T1000 (cell line): Measurements from ENCODE around the gene GATA6.

Experiments
- DNase-seq: peaks from one replicate; lab custom pipeline; 2025; ENCODE audit warnings: mixed read lengths; lab: John Stamatoyannopoulos, UW

The GATA6 gene

DNA sequence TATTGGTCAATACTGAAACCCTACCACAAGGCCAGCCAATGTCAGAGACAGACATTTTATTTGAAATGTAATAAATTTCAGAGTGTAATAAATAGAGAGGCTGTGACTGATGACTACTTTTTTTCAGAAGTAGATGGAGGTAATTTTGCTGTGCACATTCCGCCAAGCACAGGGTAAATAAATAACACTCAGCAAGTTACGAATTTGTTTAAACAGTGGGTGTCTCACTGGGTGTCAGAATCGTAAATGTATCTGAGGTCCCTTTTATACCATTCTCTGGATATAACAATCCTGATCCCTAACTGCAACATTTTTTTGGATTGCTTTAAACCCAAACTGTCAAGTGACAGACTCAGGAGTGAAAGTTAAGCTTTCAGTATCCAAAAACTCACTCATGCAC lies 74.1 kb downstream of the GATA6 start:
- DNase-seq = no peak

- DNase-seq = no peak
Observed at GRCh38 chr18:22250026-22250425, 80.6 kb downstream of the GATA6 start.

- no peak for DNase-seq
Observed at GRCh38 chr18:22250591-22250996, 81.2 kb downstream of the GATA6 start.
